RKO (cell line): ENCODE results near the gene SNAPC1.

Experiments
- DNase-seq: peaks from one replicate; pipeline ENCODE4 v3.0.0-alpha.2; 2016; ENCODE audit warnings: low spot score

The SNAPC1 gene

GRCh38 chr14:61811882-61812346 lies 49.7 kb downstream of the SNAPC1 start:
- no peak for DNase-seq

GRCh38 chr14:61812347-61813095 lies 50.3 kb downstream of the SNAPC1 start, which contains the start of gene SYT16:
TSS of gene SYT16 (plus strand) at chr14:61812703.
- DNase-seq: no peak

DNA sequence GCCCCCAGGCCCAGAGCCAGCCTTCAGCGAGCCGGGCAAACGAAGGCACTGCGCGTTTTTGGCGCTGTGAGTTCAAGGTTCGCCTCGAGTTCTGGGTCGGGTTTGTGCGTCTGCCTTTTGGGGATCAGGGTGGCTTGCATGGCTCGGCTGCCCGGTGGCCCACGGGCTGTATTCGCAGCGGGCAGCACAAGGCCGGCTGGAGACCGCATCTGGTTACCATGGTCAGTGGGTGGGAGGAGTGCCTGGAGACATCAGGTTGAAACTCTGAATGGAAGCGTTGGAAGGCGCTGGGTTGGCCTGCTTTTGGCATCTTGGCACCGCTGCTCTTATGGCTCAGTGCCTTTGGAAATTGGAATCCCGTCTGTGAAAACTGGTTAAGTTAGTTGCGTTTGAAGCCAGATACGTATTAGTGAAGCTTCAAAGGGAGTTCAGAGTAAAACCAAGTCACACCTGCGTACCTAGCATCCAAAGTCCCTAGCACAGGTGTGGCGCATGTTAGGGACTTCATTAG lies 50.9 kb downstream of the SNAPC1 start:
- DNase-seq: no peak

DNA sequence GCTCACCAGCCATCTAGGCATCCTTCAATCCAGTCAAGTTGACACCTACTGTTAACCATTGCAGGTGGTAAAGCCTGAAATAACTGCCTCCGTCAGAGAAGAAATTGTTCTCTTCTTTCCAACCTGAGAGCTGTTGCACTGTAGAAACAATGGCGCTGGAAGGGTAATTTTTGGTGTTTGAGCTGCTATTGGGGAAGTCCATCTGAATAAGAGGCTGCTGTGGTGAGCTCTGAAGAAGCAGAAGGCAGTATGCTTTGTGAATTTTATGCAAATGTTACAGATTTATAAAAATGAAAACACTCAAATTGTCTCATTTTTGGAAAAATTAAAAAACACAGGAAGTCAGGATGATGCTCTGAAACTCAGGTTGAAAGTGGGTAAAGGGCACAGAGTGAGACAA lies 60.2 kb downstream of the SNAPC1 start:
- no peak for DNase-seq

DNA sequence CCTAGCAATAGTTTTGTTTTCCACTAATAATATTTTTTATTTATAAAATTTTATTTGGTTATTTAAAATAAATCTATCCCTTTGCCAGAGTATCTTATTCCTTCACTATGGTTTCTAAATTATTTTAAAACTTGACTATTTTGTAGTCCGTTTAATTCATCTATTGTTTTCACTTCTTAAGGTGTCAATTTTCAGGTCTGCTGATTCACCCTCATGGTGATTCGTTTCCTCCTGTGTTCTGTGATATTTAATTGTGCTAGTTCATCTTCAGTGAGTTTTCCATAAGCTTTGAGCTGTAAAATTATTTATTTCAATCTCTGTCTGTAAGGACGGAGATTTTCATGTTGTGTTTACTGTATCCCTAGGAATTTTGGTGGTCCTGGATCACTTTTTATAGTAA lies 70.6 kb downstream of the SNAPC1 start:
- DNase-seq: no peak

GRCh38 chr14:61836184-61836583 lies 74.0 kb downstream of the SNAPC1 start:
- no peak for DNase-seq

DNA sequence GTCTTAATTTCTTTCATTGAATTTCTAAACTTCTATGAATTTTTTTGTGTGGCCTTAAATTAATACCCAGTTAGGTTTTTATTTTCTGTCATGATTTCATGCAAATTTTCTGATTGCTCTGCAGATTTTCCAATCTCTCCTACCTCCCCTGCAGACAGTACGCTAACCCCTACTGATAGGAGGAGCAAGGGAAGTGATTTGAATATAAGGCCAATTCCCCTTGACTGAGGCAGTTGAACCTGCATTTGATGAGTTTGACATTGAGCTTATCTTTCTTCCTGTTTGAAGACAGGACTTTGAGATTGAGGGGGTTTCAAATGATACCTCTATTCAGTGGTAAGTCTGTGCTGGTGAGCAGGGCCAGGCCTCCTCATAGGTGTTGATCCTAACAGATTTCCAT lies 74.6 kb downstream of the SNAPC1 start:
- no peak for DNase-seq

- peak; percentile 76 for DNase-seq
Observed at GRCh38 chr14:61837336-61838229, 75.4 kb downstream of the SNAPC1 start.

- no peak for DNase-seq
Observed at GRCh38 chr14:61838661-61839245, 76.5 kb downstream of the SNAPC1 start.

DNA sequence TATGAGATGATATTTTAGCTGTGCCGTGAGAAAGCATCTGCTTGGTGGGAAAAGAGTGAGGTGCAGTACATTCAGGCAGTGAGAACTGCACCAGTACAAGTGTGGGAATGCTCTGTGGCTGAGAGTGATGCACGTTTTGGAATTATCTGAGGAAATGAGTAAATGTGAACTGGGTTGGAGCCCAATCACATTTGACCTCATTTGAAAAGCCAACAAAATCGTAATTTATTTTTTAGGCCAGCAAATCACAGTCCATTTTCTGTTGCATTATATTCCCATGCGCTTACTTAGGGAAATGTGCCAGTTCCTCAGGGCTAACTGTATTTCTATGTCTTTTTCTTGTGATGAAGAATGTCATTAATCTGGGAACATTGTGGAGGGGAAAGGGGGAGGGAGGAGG lies 77.3 kb downstream of the SNAPC1 start:
- DNase-seq: no peak

DNA sequence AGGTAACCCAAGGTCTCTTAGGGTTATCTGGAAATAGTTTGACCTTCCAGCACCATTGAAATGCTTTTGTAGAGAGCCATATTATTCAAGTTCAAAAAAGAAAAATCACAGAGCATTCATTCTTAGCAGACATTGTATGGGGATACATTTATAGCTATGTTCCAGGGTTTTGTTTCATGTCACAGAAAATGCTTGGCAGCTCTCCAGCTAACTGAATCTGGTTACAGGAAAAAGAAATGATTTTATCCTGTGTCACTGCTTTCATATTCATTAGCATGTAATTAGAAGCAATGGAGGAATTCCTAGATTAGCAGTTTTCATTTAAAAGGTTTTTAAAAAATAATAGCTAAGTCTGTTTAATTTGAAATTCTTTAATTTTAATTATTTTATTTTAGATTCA lies 78.9 kb downstream of the SNAPC1 start:
- DNase-seq: no peak
